Transverse colon (tissue), 4 donors: ENCODE results near the gene MROH2B.

Source experiments
- CTCF ChIP-seq, 5 experiments: fragments of 200-600 bp in 3 of 5; fragments of 450-650 bp in 2 of 5; sonication (generic) in 3 of 5; IDR thresholded peaks; 1 replicate in 2 of 5; 2 replicates in 3 of 5; pipeline ENCODE4 v1.5.1; 2016 to 2017; ENCODE audit warnings: antibody characterized with exemption in 5 of 5, inconsistent platforms in 3 of 5, mild to moderate bottlenecking in 2 of 5, moderate library complexity in 1 of 5
- POLR2AphosphoS5 ChIP-seq, 3 donors: sonication (generic); formaldehyde crosslinking; IDR thresholded peaks; one replicate each; pipeline ENCODE4 v1.6.1; 2016; ENCODE audit warnings: antibody characterized with exemption in 3 of 3

DNA sequence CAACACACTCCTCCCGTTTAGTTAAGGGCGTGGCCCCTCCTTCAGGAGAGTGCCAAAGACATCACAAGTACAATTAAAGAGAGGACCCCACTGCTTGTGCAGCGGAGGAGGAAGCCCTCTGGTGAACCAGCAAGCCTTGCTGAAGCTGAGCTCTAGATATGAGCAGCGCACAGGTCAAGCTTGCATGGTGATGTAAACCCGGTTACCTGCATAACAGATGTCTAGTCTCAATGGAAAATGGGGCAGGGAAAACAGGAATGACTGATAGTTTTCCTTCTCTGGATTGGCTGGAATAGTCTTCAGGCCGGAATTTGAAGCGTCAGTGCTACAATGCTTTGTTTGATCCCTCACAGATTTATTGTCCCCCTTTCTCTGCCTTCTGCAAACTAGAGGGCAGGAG is 66.2 kb downstream of the MROH2B start:
- TF ChIP-seq CTCF (IDR thresholded peaks at IDR 0.05) (no peak), POLR2AphosphoS5 (IDR thresholded peaks at IDR 0.05) (no peak)
